ENCODE measurements around the gene NDUFS7.

The NDUFS7 gene

GRCh38 chr19:1356508-1356865 lies 27.2 kb upstream of the NDUFS7 start:
- H3K27me3 ChIP-seq (replicated peaks; ENCODE audit: control insufficient read depth, insufficient read depth, low read length) = no peaks in the 10 kb centered on the region
- DNase-seq (ENCODE audit: low read depth) = no peak
- H3K4me3 ChIP-seq (ENCODE audit: low read length) = peak overlapping the region; percentile 86
- peaks cover 20% of the 10 kb centered on the region for H3K36me3 ChIP-seq (ENCODE audit: control insufficient read depth, insufficient read depth, low read length, severe bottlenecking)
- no peaks in the 10 kb centered on the region for H3K9me3 ChIP-seq (ENCODE audit: control insufficient read depth, low read length)
- peak overlapping the region; percentile 93 for H3K9ac ChIP-seq (ENCODE audit: low read length)
- peaks cover 34% of the 10 kb centered on the region for H3K4me1 ChIP-seq (ENCODE audit: control insufficient read depth, insufficient read depth, low read length)

GRCh38 chr19:1357531-1358109 lies 26.1 kb upstream of the NDUFS7 start:
- H3K9me3 ChIP-seq (ENCODE audit: control insufficient read depth, low read length) = no peaks in the 10 kb centered on the region
- no peaks in the 10 kb centered on the region for H3K27me3 ChIP-seq (replicated peaks; ENCODE audit: control insufficient read depth, insufficient read depth, low read length)
- H3K9ac ChIP-seq (ENCODE audit: low read length) = no peak overlapping the region
- no peak for DNase-seq (ENCODE audit: low read depth)
- peaks cover 22% of the 10 kb centered on the region for H3K36me3 ChIP-seq (ENCODE audit: control insufficient read depth, insufficient read depth, low read length, severe bottlenecking)
- H3K4me3 ChIP-seq (ENCODE audit: low read length) = no peak overlapping the region
- peaks cover 44% of the 10 kb centered on the region for H3K4me1 ChIP-seq (ENCODE audit: control insufficient read depth, insufficient read depth, low read length)

GRCh38 chr19:1360126-1360817 lies 23.4 kb upstream of the NDUFS7 start:
- peaks cover 34% of the 10 kb centered on the region for H3K36me3 ChIP-seq (ENCODE audit: control insufficient read depth, insufficient read depth, low read length, severe bottlenecking)
- H3K4me1 ChIP-seq (ENCODE audit: control insufficient read depth, insufficient read depth, low read length) = peaks cover 41% of the 10 kb centered on the region
- peak overlapping the region; percentile 73 for H3K9ac ChIP-seq (ENCODE audit: low read length)
- H3K27me3 ChIP-seq (replicated peaks; ENCODE audit: control insufficient read depth, insufficient read depth, low read length) = no peaks in the 10 kb centered on the region
- H3K4me3 ChIP-seq (ENCODE audit: low read length) = peak overlapping the region; percentile 73
- H3K9me3 ChIP-seq (ENCODE audit: control insufficient read depth, low read length) = no peaks in the 10 kb centered on the region
- DNase-seq (ENCODE audit: low read depth) = no peak

- H3K36me3 ChIP-seq (ENCODE audit: control insufficient read depth, insufficient read depth, low read length, severe bottlenecking) = peaks cover 38% of the 10 kb centered on the region
These were observed 22.8 kb upstream of the NDUFS7 start for GRCh38 chr19:1360818-1361461.

GRCh38 chr19:1361601-1362386 lies 21.9 kb upstream of the NDUFS7 start:
- Histone ChIP-seq H3K9me3 (ENCODE audit: control insufficient read depth, low read length) (no peaks in the 10 kb centered on the region), H3K4me3 (ENCODE audit: low read length) (peak overlapping the region; percentile 73), H3K4me1 (ENCODE audit: control insufficient read depth, insufficient read depth, low read length) (peaks cover 30% of the 10 kb centered on the region), H3K27me3 (replicated peaks; ENCODE audit: control insufficient read depth, insufficient read depth, low read length) (no peaks in the 10 kb centered on the region), H3K36me3 (ENCODE audit: control insufficient read depth, insufficient read depth, low read length, severe bottlenecking) (peaks cover 47% of the 10 kb centered on the region), H3K9ac (ENCODE audit: low read length) (peak overlapping the region; percentile 73)
- DNase-seq (ENCODE audit: low read depth) = peak; percentile 76

More at GRCh38 chr19:1360818-1361461, 22.8 kb upstream of the NDUFS7 start:
- peak; percentile 78 for DNase-seq (ENCODE audit: low read depth)
- Histone ChIP-seq H3K4me1 (ENCODE audit: control insufficient read depth, insufficient read depth, low read length) (peaks cover 39% of the 10 kb centered on the region), H3K27me3 (replicated peaks; ENCODE audit: control insufficient read depth, insufficient read depth, low read length) (no peaks in the 10 kb centered on the region), H3K9me3 (ENCODE audit: control insufficient read depth, low read length) (no peaks in the 10 kb centered on the region), H3K4me3 (ENCODE audit: low read length) (peak overlapping the region; percentile 73), H3K9ac (ENCODE audit: low read length) (peak overlapping the region; percentile 73)

GRCh38 chr19:1362387-1363257 lies 21.1 kb upstream of the NDUFS7 start:
- no peak overlapping the region for H3K4me3 ChIP-seq (ENCODE audit: low read length)
- no peak for DNase-seq (ENCODE audit: low read depth)
- H3K36me3 ChIP-seq (ENCODE audit: control insufficient read depth, insufficient read depth, low read length, severe bottlenecking) = peaks cover 49% of the 10 kb centered on the region
- no peaks in the 10 kb centered on the region for H3K9me3 ChIP-seq (ENCODE audit: control insufficient read depth, low read length)
- peaks cover 26% of the 10 kb centered on the region for H3K4me1 ChIP-seq (ENCODE audit: control insufficient read depth, insufficient read depth, low read length)
- no peak overlapping the region for H3K9ac ChIP-seq (ENCODE audit: low read length)
- no peaks in the 10 kb centered on the region for H3K27me3 ChIP-seq (replicated peaks; ENCODE audit: control insufficient read depth, insufficient read depth, low read length)

- no peaks in the 10 kb centered on the region for H3K27me3 ChIP-seq (replicated peaks; ENCODE audit: control insufficient read depth, insufficient read depth, low read length)
- H3K9ac ChIP-seq (ENCODE audit: low read length) = no peak overlapping the region
- H3K4me3 ChIP-seq (ENCODE audit: low read length) = no peak overlapping the region
- no peak for DNase-seq (ENCODE audit: low read depth)
- H3K9me3 ChIP-seq (ENCODE audit: control insufficient read depth, low read length) = no peaks in the 10 kb centered on the region
- peaks cover 26% of the 10 kb centered on the region for H3K4me1 ChIP-seq (ENCODE audit: control insufficient read depth, insufficient read depth, low read length)
- peaks cover 42% of the 10 kb centered on the region for H3K36me3 ChIP-seq (ENCODE audit: control insufficient read depth, insufficient read depth, low read length, severe bottlenecking)
These were observed 20.1 kb upstream of the NDUFS7 start for GRCh38 chr19:1363599-1363998.

- no peak for DNase-seq (ENCODE audit: low read depth)
- peaks cover 38% of the 10 kb centered on the region for H3K36me3 ChIP-seq (ENCODE audit: control insufficient read depth, insufficient read depth, low read length, severe bottlenecking)
- H3K9me3 ChIP-seq (ENCODE audit: control insufficient read depth, low read length) = no peaks in the 10 kb centered on the region
- H3K9ac ChIP-seq (ENCODE audit: low read length) = no peak overlapping the region
- peaks cover 26% of the 10 kb centered on the region for H3K4me1 ChIP-seq (ENCODE audit: control insufficient read depth, insufficient read depth, low read length)
- H3K27me3 ChIP-seq (replicated peaks; ENCODE audit: control insufficient read depth, insufficient read depth, low read length) = no peaks in the 10 kb centered on the region
- no peak overlapping the region for H3K4me3 ChIP-seq (ENCODE audit: low read length)
These were observed 19.5 kb upstream of the NDUFS7 start for GRCh38 chr19:1364070-1364704.

- no peak for DNase-seq (ENCODE audit: low read depth)
- H3K36me3 ChIP-seq (ENCODE audit: control insufficient read depth, insufficient read depth, low read length, severe bottlenecking) = peaks cover 52% of the 10 kb centered on the region
These were observed 18.1 kb upstream of the NDUFS7 start for GRCh38 chr19:1365319-1366269.

More at GRCh38 chr19:1365319-1366269, 18.1 kb upstream of the NDUFS7 start:
- Histone ChIP-seq H3K4me3 (ENCODE audit: low read length) (no peak overlapping the region), H3K9me3 (ENCODE audit: control insufficient read depth, low read length) (no peaks in the 10 kb centered on the region), H3K9ac (ENCODE audit: low read length) (no peak overlapping the region), H3K4me1 (ENCODE audit: control insufficient read depth, insufficient read depth, low read length) (peaks cover 19% of the 10 kb centered on the region), H3K27me3 (replicated peaks; ENCODE audit: control insufficient read depth, insufficient read depth, low read length) (no peaks in the 10 kb centered on the region)

Measured in adipocyte (in vitro differentiated cells).